Retinal pigment epithelial cell (primary cell): ENCODE measurements around the gene NNT.

Experiments
- DNase-seq: peaks from one replicate; pipeline ENCODE4 v3.0.0-alpha.2; 2010; ENCODE audit warnings: low read depth
- H3K4me3 ChIP-seq: 2 replicates; pipeline ENCODE4 v1.5.1; 2011; ENCODE audit warnings: mild to moderate bottlenecking, low read length, control low read depth, moderate library complexity
- TF ChIP-seq, protein P1 (sequence below): conservative IDR thresholded peaks from 2 replicates; pipeline ENCODE4 v1.5.1; 2011; ENCODE audit warnings: low read depth, low read length, control low read depth, inconsistent platforms

NNT gene

DNA sequence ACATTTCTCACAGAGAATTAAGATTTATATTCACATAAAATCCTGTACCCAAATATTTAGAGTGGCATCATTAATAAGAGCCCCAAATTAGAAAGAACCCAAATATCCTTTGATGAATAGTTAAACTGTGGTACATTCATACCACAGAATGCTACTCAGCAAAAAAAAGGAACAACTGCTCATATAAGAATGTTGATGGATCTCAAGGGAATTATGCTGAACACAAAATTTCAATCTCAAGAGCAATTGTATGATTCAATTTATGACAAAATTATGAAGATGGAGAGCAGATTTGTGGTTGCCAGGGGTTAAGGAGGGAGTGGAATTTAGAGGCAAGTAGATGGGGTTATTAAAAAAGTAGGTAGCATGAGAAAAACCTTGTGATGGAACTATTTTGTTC lies 41.6 kb upstream of the NNT start:
- DNase-seq, result no peak
- TF ChIP-seq, protein P1, sequence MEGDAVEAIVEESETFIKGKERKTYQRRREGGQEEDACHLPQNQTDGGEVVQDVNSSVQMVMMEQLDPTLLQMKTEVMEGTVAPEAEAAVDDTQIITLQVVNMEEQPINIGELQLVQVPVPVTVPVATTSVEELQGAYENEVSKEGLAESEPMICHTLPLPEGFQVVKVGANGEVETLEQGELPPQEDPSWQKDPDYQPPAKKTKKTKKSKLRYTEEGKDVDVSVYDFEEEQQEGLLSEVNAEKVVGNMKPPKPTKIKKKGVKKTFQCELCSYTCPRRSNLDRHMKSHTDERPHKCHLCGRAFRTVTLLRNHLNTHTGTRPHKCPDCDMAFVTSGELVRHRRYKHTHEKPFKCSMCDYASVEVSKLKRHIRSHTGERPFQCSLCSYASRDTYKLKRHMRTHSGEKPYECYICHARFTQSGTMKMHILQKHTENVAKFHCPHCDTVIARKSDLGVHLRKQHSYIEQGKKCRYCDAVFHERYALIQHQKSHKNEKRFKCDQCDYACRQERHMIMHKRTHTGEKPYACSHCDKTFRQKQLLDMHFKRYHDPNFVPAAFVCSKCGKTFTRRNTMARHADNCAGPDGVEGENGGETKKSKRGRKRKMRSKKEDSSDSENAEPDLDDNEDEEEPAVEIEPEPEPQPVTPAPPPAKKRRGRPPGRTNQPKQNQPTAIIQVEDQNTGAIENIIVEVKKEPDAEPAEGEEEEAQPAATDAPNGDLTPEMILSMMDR, result no peak
- no peak overlapping the region for H3K4me3 ChIP-seq

DNA sequence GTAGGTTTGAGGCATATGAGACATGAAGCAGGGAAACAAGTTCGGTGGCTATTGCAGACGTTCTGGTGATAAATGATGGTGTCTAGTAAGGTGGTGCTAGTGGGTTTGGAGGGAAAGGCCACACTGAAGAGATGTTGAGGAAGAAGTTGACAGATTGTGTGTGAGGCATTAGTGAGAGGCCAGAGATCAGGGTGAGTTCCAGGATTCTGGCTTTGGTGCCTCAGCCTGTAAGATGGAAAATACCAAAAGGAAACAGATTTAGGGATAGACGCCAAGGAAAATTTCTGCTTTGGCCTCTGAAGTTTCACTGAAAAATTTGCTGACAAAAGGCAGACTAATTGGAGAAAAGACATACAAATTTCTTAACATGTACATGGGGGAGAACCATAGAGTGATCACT lies 39.7 kb upstream of the NNT start:
- no peak for DNase-seq

DNA sequence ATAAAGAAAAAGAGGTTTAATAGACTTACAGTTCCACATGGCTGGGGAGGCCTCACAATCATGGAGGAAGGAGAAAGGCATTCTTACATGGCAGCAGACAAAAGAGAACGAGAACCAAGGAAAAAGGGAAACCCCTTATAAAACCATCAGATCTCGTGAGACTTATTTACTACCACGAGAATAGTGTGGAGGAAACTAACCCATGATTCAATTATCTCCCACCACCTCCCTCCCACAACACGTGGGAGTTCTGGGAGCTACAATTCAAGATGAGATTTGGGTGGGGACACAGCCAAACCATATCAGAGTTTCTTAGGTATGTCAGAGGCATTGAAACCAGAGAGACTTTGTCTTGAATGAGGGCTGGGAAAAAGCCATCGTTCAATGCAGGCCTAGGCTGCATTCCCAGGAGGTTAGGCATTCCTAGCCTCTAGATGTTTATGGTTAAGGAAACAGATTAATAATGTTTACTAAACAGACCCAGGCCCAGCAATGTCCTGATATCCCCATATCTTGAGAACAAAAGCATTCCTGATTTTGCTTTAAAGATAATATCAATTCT lies 38.6 kb upstream of the NNT start:
- no peak for DNase-seq
- TF ChIP-seq, protein P1, result no peak
- no peak overlapping the region for H3K4me3 ChIP-seq

More for the DNA sequence above, 39.7 kb upstream of the NNT start:
- H3K4me3 ChIP-seq, result no peak overlapping the region
- TF ChIP-seq, protein P1, result no peak

DNA sequence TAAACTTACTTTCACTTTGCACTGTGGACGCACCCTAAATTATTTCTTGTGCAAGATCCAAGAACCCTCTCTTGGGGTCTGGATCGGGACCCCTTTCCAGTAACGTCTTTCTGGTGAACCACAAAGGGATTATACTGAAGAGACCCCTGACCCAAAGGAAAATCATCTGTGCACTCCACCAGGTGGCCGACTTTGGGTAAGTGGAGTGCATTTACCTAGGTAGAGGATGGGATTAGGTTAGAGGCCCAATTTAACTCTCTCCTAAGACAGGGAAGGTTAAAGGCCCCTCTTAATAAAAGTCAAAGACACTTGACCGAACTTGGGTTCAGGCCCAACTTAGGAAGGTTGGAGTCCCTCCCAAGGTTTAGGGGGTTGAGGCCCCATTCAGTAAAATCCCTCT lies 37.9 kb upstream of the NNT start:
- TF ChIP-seq, protein P1, result no peak
- DNase-seq, result no peak

DNA sequence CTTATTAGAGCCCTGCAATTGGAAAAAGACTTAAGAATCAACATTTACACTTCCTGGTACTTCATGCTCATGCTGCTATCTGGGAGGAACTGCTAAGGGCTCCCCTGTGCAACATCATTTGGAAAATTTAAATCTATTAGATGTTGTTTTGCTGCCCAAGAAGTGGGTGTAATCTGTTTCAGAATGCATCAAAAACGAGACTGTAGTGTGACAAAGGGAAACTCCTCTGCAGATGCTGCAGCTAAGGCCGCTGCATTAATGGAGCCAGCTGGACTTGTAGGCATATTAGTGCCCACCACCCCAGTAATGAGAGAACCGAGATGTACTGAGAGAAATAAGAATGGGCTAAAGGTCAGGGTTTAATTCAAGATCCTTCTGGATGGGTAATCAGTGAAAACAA lies 35.0 kb upstream of the NNT start:
- TF ChIP-seq, protein P1, result no peak
- H3K4me3 ChIP-seq, result no peak overlapping the region
- DNase-seq, result no peak

More for the DNA sequence above, 37.9 kb upstream of the NNT start:
- H3K4me3 ChIP-seq, result no peak overlapping the region

DNA sequence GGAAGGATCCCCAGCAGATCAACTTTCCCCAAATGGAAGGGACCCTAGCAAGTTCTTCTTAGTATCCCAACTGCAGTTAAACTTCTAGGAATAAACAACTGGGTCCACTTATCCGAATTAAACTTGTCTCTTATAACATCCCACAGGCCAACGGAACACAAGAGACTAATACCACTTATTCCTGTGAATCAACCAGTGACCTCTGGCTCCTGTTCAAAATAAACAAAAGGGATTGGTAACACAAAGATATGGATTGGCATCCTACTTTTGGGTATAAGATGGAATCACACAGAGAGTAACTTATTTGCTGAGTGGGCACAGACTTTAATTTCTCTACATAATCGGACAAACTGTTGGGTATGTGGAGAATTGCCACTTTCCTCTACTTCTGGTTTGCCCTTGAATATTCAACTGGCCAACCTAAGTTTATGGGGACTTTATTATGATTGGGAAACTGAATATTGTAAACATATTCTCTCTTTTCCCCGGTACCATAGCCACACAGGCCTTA lies 33.7 kb upstream of the NNT start:
- TF ChIP-seq, protein P1, result no peak
- DNase-seq, result no peak
- no peak overlapping the region for H3K4me3 ChIP-seq

DNA sequence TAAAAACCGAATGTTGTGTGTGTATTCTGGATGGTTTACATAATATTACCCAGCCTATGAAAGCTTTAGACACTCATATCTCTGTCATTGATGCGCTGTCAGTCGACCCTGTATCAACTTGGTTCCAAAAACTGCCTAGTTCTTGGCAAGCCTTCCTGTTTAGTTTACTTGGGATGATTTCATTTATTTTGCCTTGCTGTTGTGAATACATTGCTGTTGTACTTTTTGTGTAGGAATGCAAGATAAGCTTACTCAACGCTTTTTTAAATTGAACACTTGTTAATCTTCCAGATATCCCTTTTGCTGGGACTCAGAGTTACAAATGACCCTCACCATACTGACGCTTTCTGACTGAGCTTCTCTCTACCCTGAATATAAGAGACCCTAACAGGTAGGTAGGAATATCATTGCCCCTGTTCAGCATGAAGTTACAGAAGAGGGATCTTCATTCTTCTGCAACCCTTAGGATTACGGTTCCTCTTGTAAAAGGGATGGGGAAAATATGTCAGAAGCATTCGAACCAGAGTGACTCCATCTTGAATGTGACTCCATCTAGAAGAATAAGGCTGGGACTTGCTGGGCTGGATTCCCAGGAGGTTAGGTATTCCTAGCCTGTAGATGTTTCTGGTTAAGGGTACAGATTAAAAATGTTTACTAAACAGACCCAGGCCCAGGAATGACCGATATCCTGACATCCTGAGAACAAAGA lies 32.4 kb upstream of the NNT start:
- no peak overlapping the region for H3K4me3 ChIP-seq
- no peak for DNase-seq
- TF ChIP-seq, protein P1, result no peak
